ENCODE measurements around the gene GSPT1.

DNA sequence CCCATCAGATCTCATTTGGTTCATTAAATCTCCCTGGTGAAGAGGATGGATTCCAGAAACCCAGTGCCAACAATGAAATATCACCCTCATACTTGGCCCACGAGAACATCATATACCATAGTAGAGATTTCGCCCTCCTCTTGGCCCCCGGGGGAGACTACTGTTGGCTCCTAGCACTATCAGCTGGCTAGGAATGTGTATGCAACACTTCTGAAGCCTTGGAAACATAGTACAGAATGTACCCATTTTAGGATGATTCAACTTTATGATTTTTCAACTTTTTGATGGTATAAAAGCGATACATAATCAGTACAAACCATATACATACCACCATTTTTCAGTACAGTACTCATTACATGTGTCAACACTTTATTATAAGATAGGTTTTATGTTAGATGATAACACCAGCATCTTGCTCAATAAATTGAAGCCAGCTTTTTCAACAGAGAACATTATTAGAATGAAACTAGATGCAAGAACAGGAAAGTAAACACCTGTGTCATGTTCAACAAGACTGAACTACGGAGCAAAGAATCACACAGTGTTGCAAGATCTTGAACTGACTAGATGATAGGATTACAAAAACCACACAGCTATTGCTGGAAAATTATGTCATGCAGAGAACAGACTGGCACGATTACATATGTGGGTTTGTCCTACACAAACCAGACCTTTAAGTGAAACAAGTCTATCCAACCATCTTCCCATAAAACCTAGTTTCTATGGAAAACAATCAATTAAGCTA lies 81.6 kb downstream of the GSPT1 start:
- TF ChIP-seq, protein P1, sequence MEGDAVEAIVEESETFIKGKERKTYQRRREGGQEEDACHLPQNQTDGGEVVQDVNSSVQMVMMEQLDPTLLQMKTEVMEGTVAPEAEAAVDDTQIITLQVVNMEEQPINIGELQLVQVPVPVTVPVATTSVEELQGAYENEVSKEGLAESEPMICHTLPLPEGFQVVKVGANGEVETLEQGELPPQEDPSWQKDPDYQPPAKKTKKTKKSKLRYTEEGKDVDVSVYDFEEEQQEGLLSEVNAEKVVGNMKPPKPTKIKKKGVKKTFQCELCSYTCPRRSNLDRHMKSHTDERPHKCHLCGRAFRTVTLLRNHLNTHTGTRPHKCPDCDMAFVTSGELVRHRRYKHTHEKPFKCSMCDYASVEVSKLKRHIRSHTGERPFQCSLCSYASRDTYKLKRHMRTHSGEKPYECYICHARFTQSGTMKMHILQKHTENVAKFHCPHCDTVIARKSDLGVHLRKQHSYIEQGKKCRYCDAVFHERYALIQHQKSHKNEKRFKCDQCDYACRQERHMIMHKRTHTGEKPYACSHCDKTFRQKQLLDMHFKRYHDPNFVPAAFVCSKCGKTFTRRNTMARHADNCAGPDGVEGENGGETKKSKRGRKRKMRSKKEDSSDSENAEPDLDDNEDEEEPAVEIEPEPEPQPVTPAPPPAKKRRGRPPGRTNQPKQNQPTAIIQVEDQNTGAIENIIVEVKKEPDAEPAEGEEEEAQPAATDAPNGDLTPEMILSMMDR (IDR thresholded peaks at IDR 0.05; ENCODE audit: low read depth, low read length): no peak
- TF ChIP-seq, protein P2, sequence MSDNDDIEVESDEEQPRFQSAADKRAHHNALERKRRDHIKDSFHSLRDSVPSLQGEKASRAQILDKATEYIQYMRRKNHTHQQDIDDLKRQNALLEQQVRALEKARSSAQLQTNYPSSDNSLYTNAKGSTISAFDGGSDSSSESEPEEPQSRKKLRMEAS (IDR thresholded peaks at IDR 0.05; ENCODE audit: low read depth, low read length): no peak
